Measurements from ENCODE around the gene ZNF511.

ZNF511 gene

DNA sequence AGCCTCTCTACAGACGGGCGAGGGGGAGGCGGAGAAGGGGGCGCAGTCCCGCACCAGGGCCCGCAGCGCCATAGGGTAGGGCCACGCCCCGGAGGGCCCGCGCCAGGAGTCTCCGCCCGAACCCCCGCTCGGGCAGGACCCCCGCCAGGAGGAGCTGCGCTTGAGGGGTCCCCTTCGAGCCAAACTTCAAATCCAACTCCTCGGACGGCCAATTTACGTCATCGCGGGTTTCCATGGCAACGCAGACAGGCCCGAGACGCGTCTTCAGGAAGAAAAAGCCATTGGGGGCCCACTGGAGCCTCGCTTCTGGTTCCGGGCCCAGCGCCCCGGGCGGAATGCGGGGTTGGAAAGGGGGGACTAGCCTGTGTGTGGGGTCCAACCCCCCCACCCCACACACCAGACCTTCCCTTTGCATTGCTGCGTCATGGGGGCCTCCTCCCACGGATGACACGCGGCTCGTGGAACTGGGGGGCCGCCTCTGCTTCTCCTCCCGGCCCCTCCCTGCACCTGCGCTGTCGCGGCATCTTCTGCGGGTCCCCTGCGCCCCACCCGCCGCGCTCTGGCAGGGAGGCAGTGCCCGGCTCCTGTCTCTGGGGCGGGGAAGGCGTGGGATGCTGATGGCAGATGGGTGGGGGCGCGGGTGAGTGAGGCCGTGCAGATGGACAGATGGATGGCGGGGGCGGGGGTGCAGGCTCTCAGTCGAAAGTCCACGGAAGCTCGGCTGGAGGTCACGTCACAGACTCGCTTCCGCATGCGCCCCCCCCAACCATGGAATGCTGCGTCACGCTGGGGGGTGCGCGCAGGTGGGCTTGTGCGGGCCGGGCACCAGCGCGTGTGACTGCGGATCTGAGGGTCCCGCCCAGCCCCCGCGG is 26.8 kb downstream of the ZNF511 start:
- peak; percentile 50 for DNase-seq (ENCODE audit: low spot score)

DNA sequence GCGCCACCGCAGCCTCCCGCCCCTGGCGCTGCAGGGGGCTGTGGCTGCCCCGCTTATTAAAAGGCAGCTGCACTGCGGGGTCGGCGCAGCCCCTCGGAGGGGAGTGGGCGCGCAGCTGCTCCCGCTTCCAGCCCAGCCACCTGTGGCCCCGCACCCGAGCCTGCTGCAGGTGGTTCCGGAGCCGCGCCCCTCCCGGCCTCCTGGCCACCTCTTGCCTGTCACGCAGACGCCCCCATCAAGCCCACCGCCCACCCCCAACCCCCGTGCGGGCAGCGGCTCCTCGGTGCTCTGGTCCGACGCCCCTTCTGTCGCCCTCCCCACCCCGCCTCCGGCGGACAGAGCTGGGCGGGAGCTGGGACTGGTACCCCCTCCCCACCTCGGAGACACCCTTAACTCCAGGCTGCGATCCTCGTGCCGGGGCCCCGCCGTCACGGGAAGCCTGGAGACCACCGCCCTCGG is 27.4 kb downstream of the ZNF511 start:
- DNase-seq (ENCODE audit: low spot score): no peak

DNA sequence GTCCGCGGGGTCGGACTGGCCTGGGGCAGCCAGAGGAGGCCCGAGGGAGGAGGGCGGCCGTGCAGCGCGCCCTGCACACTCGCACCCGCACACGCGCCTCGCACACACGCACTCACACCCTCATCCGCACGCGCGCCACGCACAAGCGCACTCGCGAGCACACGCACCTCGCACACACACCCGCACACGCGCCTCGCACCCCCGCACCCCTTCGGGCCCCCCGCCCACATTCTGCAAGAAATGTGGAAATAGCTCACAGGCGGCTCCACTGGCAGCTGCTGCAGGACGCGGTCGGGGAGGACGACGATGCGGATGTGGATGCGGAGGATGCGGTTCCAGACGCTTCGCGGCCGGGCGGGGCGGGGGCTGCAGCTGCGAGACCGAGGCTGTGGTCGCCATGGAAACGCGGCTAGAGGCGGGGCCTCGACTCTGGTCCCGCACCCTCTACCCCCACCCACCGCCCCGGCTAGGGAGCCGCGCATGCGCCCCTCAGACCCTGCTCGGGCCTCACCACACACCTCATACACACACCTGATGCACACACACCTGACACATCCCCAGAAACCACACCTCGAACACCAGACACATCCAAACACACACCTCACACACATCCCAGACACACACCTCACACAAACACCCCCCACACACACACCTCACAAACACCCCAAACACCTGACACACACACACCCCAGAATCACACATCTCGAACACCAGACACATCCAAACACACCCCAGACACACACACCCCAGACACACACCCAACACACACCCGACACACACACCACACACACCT is 28.1 kb downstream of the ZNF511 start, which contains the start of gene CALY:
Gene CALY (minus strand): TSS at position 320 of the 793 bp plus-strand sequence. CDS start 7,907 bp downstream, outside the sequence.
- peak; percentile 72 for DNase-seq (ENCODE audit: low spot score)

DNA sequence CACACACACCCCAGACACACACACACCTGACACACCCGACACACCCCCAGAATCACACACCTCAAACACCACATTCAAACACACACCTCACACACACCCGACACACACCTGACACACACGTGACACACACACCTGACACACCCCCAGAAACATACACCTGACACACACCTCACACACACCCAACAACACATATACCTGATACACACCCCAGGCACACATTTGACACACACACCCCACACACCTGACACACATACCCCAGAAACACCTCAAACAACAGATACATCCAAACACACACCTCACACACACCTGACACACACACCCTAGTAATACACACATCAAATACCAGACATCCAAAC is 28.6 kb downstream of the ZNF511 start:
- DNase-seq (ENCODE audit: low spot score): no peak

DNA sequence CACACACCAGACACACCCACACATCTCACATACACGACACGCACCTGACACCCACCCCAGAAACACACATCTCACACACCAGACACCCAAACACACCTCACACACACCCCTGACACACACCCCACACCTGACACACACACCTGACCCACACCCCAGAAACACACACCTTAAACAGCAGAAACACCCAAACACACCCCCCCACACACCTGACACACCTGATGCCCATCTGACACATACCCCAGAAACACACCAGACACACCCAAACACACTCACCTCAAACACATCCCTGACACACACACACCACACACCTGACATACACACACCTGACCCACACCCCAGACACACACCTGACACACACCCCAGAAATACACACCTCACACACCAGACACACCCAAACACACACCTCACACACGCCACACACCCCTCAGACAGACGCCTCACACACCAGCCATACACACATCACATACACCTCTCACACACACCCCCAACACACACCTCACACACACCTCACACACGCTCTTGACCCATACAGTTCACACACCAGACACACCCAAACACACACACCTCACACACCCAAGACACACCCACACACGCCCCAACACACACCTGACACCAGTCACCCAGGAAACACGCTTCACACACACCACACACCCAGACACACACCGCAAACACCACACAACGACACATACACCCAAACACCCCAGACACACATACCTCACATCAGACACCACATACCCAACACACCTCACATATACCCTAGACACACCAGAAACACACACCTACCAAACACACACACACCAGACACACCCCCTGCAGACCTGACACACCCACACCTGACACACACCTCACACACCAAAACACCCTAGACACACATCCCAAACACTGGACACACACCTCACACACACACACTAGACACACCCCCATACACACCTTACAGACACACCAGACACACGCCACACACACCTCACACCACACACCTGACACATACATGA is 29.7 kb downstream of the ZNF511 start:
- DNase-seq (ENCODE audit: low spot score): no peak

DNA sequence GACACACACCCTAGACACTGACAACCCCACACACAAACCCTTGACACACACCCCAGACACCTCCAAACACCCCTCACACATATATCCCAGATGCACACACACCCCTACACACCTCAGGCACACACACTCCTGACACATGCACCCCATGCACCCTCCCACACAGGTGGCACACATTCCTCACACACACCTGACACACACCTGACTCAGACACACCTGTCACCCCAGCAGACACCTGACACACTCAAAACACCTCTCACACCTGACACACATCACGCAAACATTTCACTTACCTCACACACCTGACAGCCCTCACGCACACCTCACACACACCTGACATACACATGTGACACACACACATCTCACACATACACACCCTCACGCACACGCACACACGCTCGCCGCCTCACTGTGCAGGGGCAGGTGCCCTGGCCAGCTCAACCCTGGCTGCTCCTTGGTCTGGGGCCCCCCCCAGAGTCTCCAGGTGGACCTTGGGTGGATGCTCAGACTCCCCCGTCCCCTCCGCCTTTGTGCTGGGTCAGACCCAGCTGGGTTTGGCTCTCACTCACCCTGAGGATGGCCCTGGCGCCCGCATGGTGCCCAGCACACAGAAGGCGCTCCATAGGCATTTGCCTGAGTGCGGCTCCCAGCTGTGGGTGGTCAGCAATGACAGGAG is 31.1 kb downstream of the ZNF511 start:
- DNase-seq (ENCODE audit: low spot score): no peak

DNA sequence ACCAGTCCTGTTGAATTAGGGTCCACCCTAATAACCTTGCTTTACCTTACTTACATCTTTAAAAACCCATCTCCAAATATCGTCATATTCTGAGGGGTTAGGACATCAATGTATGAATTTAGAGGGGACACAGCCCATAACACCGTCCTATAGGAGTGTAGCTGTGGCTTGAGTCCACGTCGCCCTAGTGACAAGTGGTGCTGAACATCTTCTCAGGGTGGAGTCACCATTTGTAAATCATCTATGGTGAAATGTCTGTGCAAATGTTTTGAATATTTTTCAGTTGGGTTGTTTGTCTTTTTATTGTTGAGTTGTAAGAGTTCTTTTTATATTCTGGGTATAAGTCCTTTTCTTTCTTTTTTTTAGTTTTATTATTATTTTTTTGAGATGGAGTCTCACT is 33.3 kb downstream of the ZNF511 start:
- DNase-seq (ENCODE audit: low spot score): no peak

DNA sequence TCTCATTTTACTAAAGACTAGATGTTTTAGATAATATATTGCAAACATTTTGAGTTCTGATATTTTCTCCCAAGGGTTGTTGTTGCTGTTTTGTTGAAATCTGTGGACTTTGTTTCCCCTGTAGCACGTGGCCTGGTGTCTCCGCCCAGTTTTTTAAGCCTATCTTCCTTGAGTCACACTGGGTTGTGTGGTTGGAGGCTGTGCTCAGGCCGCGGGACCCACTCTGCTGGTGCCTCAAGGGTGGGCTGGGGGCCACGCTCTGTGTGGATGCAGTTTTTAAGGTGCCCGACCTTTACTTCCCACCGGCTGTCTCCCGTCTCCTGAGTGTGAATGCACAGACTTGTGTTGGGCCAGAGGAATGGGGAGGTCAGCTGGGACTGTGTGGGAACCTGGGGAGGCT is 34.2 kb downstream of the ZNF511 start:
- DNase-seq (ENCODE audit: low spot score): no peak

DNA sequence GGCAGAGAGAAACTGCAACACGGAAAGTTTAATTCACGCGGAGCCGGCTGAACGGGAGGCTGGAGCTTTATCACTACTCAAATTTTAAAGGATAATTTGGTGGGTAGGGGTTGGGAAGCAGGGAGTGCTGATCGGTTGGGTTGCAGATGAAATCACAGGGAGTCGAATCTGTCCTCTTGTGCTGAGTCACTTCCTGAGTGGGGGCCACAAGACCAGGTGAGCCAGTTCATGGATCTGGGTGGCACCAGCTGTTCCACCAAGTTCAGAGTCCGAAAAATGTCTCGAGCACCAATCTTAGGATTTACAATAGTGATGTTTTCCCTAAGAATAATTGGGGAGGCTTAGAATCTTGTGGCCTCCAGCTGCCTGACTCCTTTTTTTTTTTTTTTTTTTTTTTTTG is 34.8 kb downstream of the ZNF511 start:
- no peak for DNase-seq (ENCODE audit: low spot score)

DNA sequence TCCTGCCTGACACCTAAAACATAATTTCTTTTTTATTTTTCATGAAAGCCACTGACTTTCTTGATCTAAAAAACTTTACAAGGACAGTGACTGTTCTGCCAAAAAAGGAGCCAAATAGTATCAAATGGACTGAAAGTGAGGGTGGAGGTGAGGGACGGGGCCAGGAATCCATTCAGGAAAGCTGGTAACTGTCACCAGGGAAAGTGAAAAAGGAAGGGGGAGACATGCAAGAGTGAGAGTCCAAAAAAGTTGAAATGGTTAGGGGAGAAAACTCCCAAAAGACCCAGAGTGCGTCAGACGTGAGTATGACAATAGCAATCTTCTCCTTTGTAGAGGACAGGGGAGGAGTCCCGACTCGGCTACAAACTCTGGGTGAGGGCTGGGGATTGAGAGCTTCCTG is 35.5 kb downstream of the ZNF511 start:
- DNase-seq (ENCODE audit: low spot score): no peak

DNA sequence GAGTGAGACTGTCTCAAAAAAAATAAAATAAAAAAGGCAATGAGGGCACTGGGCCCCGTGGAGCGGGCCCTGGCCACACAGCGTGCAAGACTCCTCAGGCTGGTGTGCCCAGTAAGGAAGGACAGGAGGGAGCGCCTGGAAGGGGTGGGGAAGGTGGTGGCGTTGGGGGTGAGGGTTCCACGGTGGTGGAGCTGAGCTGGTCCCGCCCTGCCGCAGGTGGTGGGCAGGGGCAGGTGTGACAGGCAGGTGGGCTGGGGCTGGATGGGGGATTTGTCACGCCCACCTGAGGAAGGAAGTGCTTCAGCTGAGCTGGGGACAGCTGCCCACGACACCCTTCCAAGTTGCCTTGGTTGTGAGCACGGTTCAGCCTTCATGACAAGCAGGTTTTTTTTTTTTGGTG is 37.7 kb downstream of the ZNF511 start:
- no peak for DNase-seq (ENCODE audit: low spot score)

DNA sequence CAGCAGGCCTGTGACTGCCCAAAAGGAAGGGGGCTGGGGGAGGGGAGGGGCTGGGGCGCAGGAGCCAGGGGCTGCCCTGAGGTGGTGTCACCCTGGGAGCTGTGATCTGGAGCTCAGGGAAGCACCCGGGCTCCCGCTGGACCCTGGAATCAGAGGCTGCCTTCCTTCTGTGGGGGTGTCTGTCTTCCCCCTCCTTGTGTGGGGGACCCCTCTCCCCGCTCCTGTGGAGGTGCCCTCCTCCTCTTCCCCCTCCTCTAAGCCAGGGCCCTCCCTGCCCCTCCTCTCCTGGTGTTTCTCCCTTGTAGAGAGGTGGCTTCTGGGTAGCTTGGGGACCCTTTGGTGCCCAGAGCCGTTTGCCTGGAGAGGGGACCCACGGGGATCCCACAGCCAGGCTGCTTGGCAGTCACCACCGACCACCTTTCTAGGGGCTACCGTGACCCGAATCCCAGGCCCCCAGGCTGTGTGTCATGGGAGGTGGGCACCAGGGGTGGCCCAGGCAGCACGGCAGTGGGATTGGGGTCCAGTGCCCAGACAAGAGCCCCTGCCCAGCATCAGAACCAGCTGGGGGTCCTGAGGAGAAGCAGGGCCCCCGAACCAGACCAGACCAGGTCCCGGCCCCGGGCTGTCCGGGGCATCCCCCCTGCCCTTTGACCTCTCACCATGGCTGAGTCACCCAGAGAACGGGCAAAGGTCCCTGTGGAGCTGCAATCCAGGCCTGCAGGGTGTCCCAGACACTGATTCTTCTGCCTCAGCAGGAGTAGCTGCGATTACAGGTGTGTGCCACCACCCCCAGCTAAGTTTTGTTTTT is 39.2 kb downstream of the ZNF511 start:
- DNase-seq (ENCODE audit: low spot score): no peak

DNA sequence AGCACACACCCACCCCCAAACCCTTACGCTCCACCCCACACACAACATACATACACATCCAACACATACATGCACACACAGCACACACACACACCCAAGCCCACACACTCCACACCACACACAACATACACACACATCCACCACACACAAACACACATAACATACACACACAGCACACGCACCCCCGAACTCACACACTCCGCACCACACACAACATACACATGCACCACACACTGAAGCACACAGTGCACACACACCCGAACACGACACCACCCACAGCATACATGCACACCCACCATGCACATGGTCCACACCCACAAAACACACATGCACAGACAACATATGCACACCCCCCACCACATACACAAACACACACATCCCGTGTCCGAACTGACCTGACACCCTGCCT is 40.5 kb downstream of the ZNF511 start:
- DNase-seq (ENCODE audit: low spot score): no peak

DNA sequence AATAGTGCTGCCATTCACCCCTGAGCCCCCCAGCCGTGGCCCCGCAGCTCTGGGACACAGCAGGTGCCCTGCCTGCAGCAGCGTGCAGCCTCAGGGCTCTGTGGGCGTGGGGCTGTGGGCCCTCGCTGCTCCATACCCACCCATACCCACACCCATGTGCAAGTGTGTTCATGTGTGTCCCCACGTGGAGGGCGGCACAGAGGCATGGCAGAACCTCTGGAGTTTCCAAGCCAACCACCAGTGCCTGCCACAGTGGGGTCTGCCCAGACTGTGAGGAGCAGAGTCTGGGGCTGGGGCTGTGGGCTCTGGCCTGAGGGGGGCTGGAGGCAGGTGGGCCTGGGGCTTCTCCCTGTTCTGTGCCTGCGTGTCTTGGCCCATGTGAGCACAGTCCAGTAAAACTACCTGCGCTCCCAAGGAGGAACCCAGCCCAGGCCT is 40.9 kb downstream of the ZNF511 start:
- no peak for DNase-seq (ENCODE audit: low spot score)

DNA sequence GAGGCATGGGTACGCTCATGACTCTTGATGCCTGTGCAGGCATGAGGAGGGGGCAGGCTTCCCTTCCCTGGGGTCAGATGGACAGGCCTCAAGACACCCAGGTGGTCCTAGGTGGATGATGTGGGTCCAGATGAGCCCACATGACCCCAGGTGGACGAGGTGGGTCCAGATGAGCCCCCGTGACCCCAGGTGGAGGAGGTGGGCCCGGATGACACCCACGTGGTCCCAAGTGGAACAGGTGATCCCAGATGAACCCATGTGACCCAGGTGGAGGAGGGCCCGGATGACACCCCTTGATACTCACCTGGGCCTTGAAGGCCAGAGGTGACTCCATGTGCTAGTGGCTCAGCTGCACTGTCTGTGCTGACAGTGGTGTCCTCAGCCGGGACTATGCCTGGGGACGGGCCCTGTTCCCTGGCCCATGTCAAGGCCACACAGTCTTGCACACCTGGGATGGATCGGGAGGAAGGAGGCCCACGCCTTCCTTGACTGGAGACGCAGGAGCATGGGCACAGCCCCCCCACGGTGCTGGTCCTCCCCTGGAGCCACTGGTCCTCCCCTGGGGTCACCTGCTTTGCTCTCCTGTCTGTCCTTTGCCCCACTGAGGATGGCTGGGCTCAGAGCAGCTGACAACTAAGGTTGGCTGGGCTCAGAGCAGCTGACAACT is 41.7 kb downstream of the ZNF511 start:
- no peak for DNase-seq (ENCODE audit: low spot score)

DNA sequence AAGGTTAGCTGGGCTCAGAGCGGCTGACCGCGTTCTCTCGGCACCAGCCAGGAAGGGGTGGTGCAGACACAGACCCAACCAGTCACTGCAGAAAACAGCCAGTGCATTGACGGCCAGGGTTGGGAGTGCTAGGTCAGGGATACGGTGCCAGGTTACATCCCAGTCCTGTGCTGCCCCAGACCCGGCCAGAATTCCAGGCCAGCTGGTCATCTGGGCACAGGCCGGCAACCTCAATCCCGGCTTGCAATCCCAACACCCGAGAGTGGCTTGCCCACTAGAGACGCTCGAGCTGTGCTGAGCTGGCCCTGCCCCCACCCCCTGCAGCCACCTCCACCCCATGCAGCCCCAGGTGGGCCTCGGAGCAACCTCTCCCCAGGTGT is 42.2 kb downstream of the ZNF511 start:
- DNase-seq (ENCODE audit: low spot score): no peak

DNA sequence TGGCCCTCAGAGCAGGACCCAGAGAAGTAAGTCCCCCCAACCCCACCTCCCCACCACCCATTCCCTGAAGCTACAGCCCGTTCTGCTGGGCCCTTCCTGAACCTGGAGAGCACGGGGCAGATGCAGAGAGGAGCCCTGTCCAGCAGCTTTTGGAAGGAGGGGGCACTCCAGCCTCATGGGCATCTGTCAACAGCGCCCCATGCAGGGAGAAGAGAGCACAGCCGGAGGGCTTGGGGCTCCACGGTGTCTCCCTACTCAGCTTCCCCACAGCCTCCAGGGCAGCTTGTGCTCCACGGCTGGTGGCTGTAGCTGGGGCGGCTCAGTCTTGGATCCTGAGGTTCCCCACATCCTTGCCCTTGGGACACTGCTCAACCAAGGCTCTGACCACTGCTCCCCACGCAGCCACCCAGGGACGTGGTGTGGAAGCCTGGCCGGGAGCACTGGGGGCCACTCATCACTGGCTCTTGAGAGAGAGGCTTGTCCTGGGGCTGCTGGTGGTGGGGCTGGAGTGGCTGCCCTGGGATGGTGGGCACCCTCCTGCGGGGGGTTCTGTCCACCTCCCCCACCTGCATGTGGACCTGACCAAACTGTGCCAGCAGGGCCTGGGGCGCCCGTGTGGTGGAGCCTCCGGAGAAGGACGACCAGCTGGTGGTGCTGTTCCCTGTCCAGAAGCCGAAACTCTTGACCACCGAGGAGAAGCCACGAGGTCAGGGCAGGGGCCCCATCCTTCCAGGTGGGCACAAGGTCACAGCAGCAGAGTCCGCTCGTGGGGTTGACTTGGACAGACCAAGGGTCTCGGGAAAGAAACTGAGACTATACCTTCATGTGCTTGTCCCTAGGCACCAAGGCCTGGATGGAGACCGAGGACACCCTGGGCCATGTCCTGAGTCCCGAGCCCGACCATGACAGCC is 42.9 kb downstream of the ZNF511 start:
- DNase-seq (ENCODE audit: low spot score): no peak

DNA sequence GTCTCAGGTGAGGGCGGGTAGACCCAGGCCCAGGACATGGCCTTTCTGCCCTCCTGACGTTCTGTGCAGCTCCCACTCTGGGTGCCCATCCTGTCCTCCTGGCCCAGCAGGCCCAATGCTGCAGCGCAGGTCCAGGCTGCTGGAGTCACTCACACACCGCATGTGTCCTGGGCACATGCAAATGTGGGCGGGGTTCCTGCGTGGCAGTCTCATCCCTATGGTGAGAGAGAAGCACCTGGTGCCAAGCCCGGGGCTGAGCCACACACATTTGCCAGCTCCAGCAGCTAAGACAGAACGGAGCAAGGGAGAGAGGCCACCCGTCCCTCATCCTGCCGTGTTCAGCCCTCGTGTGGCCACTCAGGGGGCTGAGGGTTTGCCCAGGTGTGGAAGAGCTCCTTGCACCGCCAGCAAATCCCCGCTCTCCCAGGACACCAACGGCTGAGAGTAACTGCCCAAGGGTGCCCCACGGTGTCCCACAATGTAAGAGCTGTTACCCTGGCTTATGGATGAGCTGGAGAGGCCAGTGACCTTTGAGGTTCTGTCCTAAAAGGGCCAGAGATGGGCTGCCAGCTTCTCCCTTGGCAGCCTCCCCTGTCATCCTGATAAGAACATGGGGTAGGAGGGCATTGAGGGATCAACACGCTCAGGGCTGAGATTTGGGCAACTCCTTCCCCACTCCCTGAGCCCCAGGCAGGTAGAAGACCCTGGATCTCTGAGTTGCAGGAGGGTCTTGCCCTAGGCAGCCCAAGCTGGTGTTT is 44.7 kb downstream of the ZNF511 start:
- no peak for DNase-seq (ENCODE audit: low spot score)
